GM23248 (cell line): ENCODE data around the gene CFHR4. TPM values are rescaled to one million over a fixed set of nuclear protein-coding genes. Genes with fewer than 3 reads are reported as not detected.

Experiments
- DNase-seq: peaks from one replicate; pipeline ENCODE4 v3.0.0-alpha.2; 2015
- H2AFZ ChIP-seq: fragments of 200-600 bp; sonication (generic); 2 replicates; pipeline ENCODE4 v1.6.1; 2016; ENCODE audit warnings: antibody characterized with exemption
- H3F3A ChIP-seq: fragments of 200-600 bp; sonication (generic); 2 replicates; pipeline ENCODE4 v1.6.1; 2016; ENCODE audit warnings: mild to moderate bottlenecking, antibody characterized with exemption, mixed run types; ENCODE audit not compliant: insufficient read depth
- H3K27ac ChIP-seq: fragments of 200-600 bp; sonication (generic); 2 replicates; pipeline ENCODE4 v1.5.1; 2016; ENCODE audit warnings: mild to moderate bottlenecking
- H3K27me3 ChIP-seq: fragments of 200-600 bp; sonication (generic); replicated peaks from 2 replicates; pipeline ENCODE4 v1.6.1; 2016; ENCODE audit warnings: mild to moderate bottlenecking; ENCODE audit not compliant: insufficient read depth
- H3K36me3 ChIP-seq: fragments of 200-600 bp; sonication (generic); 2 replicates; pipeline ENCODE4 v1.6.1; 2016; ENCODE audit warnings: low read depth, mild to moderate bottlenecking
- H3K4me1 ChIP-seq: fragments of 200-600 bp; sonication (generic); 2 replicates; pipeline ENCODE4 v1.6.1; 2016; ENCODE audit warnings: mild to moderate bottlenecking; ENCODE audit not compliant: insufficient read depth
- H3K4me2 ChIP-seq: fragments of 200-600 bp; sonication (generic); one replicate; pipeline ENCODE4 v1.6.1; 2016; ENCODE audit warnings: mild to moderate bottlenecking; ENCODE audit not compliant: unreplicated experiment
- H3K4me3 ChIP-seq: fragments of 200-600 bp; sonication (generic); 2 replicates; pipeline ENCODE4 v1.5.1; 2016; ENCODE audit warnings: mild to moderate bottlenecking
- H3K79me2 ChIP-seq: fragments of 200-600 bp; sonication (generic); 2 replicates; pipeline ENCODE4 v1.6.1; 2016; ENCODE audit warnings: mild to moderate bottlenecking; ENCODE audit not compliant: insufficient read depth
- H3K9ac ChIP-seq: fragments of 200-600 bp; sonication (generic); 2 replicates; pipeline ENCODE4 v1.6.1; 2016; ENCODE audit warnings: mild to moderate bottlenecking
- H3K9me2 ChIP-seq: fragments of 200-600 bp; sonication (generic); 2 replicates; pipeline ENCODE4 v1.6.1; 2016; ENCODE audit warnings: mixed run types, mild to moderate bottlenecking, moderate library complexity; ENCODE audit not compliant: insufficient read depth
- H3K9me3 ChIP-seq: fragments of 200-600 bp; sonication (generic); one replicate; pipeline ENCODE4 v1.6.1; 2017; ENCODE audit warnings: low read depth
- H4K20me1 ChIP-seq: fragments of 200-600 bp; sonication (generic); 2 replicates; pipeline ENCODE4 v1.6.0; 2016; ENCODE audit not compliant: insufficient read depth
- EZH2 ChIP-seq: fragments of 200-600 bp; sonication (generic); IDR thresholded peaks from 2 replicates; pipeline ENCODE4 v1.6.1; 2018; ENCODE audit warnings: antibody characterized with exemption, mild to moderate bottlenecking; ENCODE audit not compliant: insufficient read depth, poor library complexity, severe bottlenecking
- EZH2phosphoT487 ChIP-seq: fragments of 200-600 bp; sonication (generic); IDR thresholded peaks from 2 replicates; pipeline ENCODE4 v1.6.1; 2018; ENCODE audit warnings: antibody characterized with exemption, moderate library complexity, mild to moderate bottlenecking, low read depth; ENCODE audit not compliant: insufficient read depth
- WGBS, 2 experiments: methylation state at CpG; one replicate each; pipeline ENCODE4 v1.1.6; 2015 to 2017; ENCODE audit warnings: low lambda C conversion rate in 2 of 2, low coverage in 1 of 2; ENCODE audit errors: missing lambda C conversion rate in 2 of 2; 5-methylcytosine and 5-hydroxymethylcytosine counted together
- in situ Hi-C: fragments of 300-500 bp; cut with MboI; formaldehyde crosslinking; loops from 2 replicates; pipeline ENCODE4 v1.15.0; 2020
- polyA plus RNA-seq: library from polyadenylated mRNA; unstranded; fragments of >200 nt; fragmentation: Nextera tagmentation; extraction: Ambion mirVana; gene quantifications from 2 replicates; pipeline ENCODE4 v1.2.1, GENCODE V29; 2016
- total RNA-seq: library from RNA; depleted of rRNA; stranded (reverse); fragments of >200 nt; shearing (Covaris generic); gene quantifications from 2 replicates; pipeline ENCODE4 v1.2.3, GENCODE V29; 2014; rRNA removed

Gene CFHR4
- total and polyA plus RNA-seq, 2 experiments from 2014 or later, result not detected

- in situ Hi-C loops, result no loop called here
- H3K36me3 ChIP-seq, result no peaks in the 10 kb centered on the region
- H3K27me3 ChIP-seq, result no peaks in the 10 kb centered on the region
- H3K4me2 ChIP-seq, result no peak overlapping the region
- 12 to 24% methylated on average over 2 of the region's 2 CpGs for WGBS, 2 experiments
- H3K4me1 ChIP-seq, result no peaks in the 10 kb centered on the region
- TF ChIP-seq EZH2phosphoT487 (no peak), EZH2 (no peak)
- no peak overlapping the region for H2AFZ ChIP-seq
- H3K9me2 ChIP-seq, result no peaks in the 10 kb centered on the region
- no peak overlapping the region for H3K9ac ChIP-seq
- H3K4me3 ChIP-seq, result no peak overlapping the region
- DNase-seq, result no peak
- no peaks in the 10 kb centered on the region for H3K9me3 ChIP-seq
- no peaks in the 10 kb centered on the region for H4K20me1 ChIP-seq
- no peaks in the 10 kb centered on the region for H3F3A ChIP-seq
- no peak overlapping the region for H3K27ac ChIP-seq
- H3K79me2 ChIP-seq, result no peaks in the 10 kb centered on the region
These were observed 66.9 kb downstream of the CFHR4 start for GRCh38 chr1:196954778-196955177.

DNA sequence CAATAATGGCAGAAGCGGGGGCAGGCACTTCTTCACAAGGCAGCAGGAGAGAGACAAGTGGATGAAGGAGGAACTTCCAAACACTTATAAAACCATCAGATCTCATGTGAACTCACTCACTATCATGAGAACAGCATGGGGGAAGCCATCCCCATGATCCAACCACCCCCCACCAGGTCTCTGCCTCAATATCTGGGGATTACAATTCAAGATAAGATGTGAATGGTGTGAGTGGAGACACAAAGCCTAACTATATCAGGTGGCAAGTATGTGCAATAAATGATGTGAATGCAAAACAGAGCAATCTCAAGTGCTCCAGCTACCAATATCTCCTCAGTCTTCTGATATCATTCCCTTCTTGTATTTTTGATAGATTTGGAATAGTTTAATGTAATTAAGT lies 68.1 kb downstream of the CFHR4 start:
- in situ Hi-C loops, result no loop called here
- H3K4me1 ChIP-seq, result no peaks in the 10 kb centered on the region
- H3K79me2 ChIP-seq, result no peaks in the 10 kb centered on the region
- no peak overlapping the region for H2AFZ ChIP-seq
- H3F3A ChIP-seq, result no peaks in the 10 kb centered on the region
- 27 to 39% methylated on average over 1 of the region's 1 CpG for WGBS, 2 experiments
- no peak overlapping the region for H3K9ac ChIP-seq
- no peak overlapping the region for H3K27ac ChIP-seq
- TF ChIP-seq EZH2 (no peak), EZH2phosphoT487 (no peak)
- H3K4me3 ChIP-seq, result no peak overlapping the region
- H3K36me3 ChIP-seq, result no peaks in the 10 kb centered on the region
- no peak for DNase-seq
- no peaks in the 10 kb centered on the region for H4K20me1 ChIP-seq
- no peaks in the 10 kb centered on the region for H3K9me3 ChIP-seq
- no peaks in the 10 kb centered on the region for H3K27me3 ChIP-seq
- H3K9me2 ChIP-seq, result no peaks in the 10 kb centered on the region
- H3K4me2 ChIP-seq, result no peak overlapping the region

DNA sequence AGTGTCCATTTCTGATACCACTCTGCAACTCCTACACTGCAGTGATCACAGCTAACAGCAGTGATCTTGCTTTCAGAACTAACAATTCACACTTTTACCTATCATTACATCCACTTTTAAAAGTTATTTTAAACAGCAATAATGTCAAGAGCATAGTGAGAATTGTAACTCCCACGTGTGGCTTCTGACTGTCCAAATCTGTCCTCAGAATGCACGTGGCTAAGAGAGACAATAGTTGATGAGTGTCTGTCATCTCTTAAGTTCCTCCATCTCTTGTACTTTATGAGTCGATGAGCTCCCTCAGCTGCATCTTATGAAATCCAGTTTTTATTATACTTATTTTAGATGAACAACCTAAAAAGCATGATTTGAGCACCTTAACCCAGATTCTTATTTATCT lies 73.0 kb downstream of the CFHR4 start:
- Histone ChIP-seq H3F3A (no peaks in the 10 kb centered on the region), H3K4me3 (no peak overlapping the region), H3K79me2 (no peaks in the 10 kb centered on the region), H4K20me1 (no peaks in the 10 kb centered on the region), H3K27ac (no peak overlapping the region), H3K4me2 (no peak overlapping the region), H3K9me2 (no peaks in the 10 kb centered on the region), H3K36me3 (no peaks in the 10 kb centered on the region), H3K9ac (no peak overlapping the region), H3K4me1 (no peaks in the 10 kb centered on the region), H3K9me3 (no peaks in the 10 kb centered on the region), H3K27me3 (no peaks in the 10 kb centered on the region), H2AFZ (no peak overlapping the region)
- in situ Hi-C loops, result no loop called here
- DNase-seq, result no peak
- 13 to 15% methylated on average over 3 of the region's 3 CpGs for whole genome bisulfite sequencing, 2 experiments
- TF ChIP-seq EZH2phosphoT487 (no peak), EZH2 (no peak)

Other genes starting within 250 kb of the CFHR4 start
- gene CFH, start 236.0 kb upstream of the CFHR4 start, total RNA-seq, result 22.7 and 27.3 TPM in 2 replicates
- gene CFH, start 236.0 kb upstream of the CFHR4 start, polyA plus RNA-seq, result 16.5 and 19.3 TPM in 2 replicates
- not detected in 2 replicates for gene CFHR3, start 113.2 kb upstream of the CFHR4 start, total RNA-seq
- gene CFHR3, start 113.2 kb upstream of the CFHR4 start, polyA plus RNA-seq, result not detected in 2 replicates
- not detected in 2 replicates for gene CFHR1, start 68.3 kb upstream of the CFHR4 start, total RNA-seq
- gene CFHR1, start 68.3 kb upstream of the CFHR4 start, polyA plus RNA-seq, result 0.47 and 0.74 TPM in 2 replicates
- gene CFHR2, start 55.7 kb downstream of the CFHR4 start, total RNA-seq, result not detected in 2 replicates
- gene CFHR2, start 55.7 kb downstream of the CFHR4 start, polyA plus RNA-seq, result not detected in 2 replicates
- not detected in 2 replicates for gene CFHR5, start 89.5 kb downstream of the CFHR4 start, total RNA-seq
- gene CFHR5, start 89.5 kb downstream of the CFHR4 start, polyA plus RNA-seq, result not detected in 2 replicates
- gene F13B, start 179.2 kb downstream of the CFHR4 start, total RNA-seq, result not detected in 2 replicates
- not detected in 2 replicates for gene F13B, start 179.2 kb downstream of the CFHR4 start, polyA plus RNA-seq